T follicular helper cell (primary cell): Measurements from ENCODE around the gene CTNNA1.

Experiments used
- DNase-seq: peaks from one replicate; pipeline ENCODE4 v3.0.0-alpha.2; 2020; ENCODE audit warnings: low read depth

CTNNA1 gene

GRCh38 chr5:138850865-138851435 lies 97.7 kb downstream of the CTNNA1 start:
- DNase-seq, result no peak

DNA sequence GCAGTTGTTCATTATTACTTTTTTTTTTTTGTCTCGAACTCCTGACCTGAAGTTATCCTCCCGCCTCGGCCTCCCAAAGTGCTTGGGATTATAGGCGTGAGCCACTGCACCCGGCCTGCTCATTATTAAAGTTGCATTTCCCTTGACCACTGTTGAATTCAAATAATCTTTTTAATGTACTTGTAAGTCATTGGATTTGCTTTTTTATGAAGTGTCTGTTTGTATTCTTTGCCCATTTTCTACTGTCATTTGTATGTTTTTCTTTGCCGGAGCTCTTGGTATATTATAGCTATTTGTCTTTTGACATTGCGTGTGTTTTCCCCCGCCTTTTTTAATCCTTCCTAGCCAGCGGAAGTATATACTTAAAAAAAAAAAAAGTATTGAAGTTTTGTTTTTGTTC lies 99.9 kb downstream of the CTNNA1 start:
- no peak for DNase-seq

DNA sequence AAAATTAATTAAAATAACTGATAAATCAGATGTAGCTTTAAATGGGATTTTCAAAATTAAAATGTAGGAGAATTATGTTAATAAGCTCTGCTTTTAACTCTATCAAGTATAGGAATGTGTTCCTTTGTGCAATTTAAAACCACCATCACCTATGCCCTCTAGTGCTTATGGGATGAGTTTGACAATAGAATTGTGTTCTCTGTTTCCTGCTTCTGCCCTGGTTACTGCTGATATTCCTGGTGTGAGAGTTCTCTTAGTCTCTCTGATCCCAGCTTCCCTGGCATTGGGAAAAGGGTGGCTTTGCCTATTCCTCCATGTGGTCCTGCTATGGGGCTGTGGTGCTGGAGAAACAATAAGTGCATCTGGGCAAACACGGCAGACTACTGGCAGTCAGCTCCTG lies 113.8 kb downstream of the CTNNA1 start:
- DNase-seq, result no peak

- no peak for DNase-seq
These were observed 115.8 kb downstream of the CTNNA1 start for GRCh38 chr5:138869038-138869437.

GRCh38 chr5:138869763-138870500 lies 116.7 kb downstream of the CTNNA1 start:
- DNase-seq, result no peak

DNA sequence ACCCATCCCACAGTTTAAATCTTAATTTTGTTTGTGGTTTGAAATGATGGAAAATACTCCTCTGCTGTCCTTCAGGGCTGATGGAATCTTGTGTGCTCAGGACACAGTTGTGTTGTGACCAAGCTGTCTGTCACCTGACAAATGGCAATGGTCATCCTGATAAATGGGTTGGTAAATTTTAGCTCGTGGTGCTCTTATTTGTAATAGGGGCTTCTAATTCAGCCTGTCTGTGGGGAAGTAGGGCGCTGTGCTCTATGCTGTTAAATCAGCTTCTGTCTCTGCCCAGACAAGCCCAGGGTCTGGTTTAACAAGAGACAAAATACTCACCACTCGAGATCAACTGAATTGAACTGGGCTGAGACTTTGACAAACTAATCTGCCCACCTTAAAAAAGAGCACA lies 117.4 kb downstream of the CTNNA1 start:
- no peak for DNase-seq

DNA sequence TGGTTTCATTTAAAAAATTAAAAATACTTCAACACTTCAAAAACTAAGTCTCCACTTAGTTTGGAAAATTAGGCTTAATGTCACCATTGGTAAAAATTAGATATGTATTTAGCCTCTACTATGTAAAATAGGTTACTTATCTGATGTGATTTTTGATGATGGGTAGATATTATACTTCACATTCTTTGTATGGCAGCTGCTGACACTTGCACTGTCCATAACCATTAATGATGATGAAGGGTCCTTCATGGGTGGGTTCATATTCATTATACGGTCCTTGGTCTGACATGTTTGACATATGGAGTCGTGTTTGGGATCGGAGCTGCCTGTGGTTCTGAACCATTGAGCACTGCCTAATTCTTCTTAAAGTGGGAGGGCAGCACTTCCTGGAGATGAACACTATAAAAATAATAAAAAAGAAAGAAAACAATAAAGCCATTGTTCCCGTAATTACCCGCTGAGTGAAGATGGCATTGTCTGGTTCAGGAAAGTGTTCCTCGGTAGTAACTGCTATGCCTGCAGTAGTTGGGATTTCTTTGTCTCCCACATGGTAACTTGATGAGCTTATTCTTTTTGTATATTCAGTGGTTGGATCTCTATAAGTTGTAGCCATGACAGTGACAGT lies 119.7 kb downstream of the CTNNA1 start:
- no peak for DNase-seq

- no peak for DNase-seq
These were observed 120.4 kb downstream of the CTNNA1 start for GRCh38 chr5:138873466-138874221.

- no peak for DNase-seq
These were observed 121.0 kb downstream of the CTNNA1 start for GRCh38 chr5:138874241-138874640.

GRCh38 chr5:138874771-138875551 lies 121.7 kb downstream of the CTNNA1 start, which contains the start of gene LRRTM2:
LRRTM2 (minus strand) TSS chr5:138875335; CDS start chr5:138874911, 424 bp downstream.
- no peak for DNase-seq

GRCh38 chr5:138875552-138875875 lies 122.3 kb downstream of the CTNNA1 start:
- no peak for DNase-seq

GRCh38 chr5:138875946-138876345 lies 122.7 kb downstream of the CTNNA1 start:
- no peak for DNase-seq

DNA sequence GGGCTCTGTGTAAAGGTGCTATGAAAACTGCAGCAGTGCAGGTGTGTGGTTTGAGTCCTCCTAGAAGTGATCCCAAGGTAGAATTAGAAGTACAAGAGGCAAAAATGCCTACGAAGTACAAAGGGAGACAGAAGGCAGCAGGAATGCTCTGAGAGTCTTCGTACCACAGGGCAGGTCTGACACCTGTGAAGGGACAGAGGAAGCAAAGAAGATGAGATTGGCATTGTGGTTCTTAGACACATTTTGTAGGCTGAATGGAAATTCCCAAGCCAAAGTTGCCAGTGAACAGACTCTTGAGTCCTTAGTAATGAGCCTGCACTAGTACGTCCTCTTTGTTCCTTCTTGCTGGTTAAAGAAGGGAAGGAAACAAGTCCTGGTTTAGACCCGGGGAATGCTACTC lies 123.6 kb downstream of the CTNNA1 start:
- DNase-seq, result no peak

GRCh38 chr5:138878437-138879235 lies 125.4 kb downstream of the CTNNA1 start:
- no peak for DNase-seq

DNA sequence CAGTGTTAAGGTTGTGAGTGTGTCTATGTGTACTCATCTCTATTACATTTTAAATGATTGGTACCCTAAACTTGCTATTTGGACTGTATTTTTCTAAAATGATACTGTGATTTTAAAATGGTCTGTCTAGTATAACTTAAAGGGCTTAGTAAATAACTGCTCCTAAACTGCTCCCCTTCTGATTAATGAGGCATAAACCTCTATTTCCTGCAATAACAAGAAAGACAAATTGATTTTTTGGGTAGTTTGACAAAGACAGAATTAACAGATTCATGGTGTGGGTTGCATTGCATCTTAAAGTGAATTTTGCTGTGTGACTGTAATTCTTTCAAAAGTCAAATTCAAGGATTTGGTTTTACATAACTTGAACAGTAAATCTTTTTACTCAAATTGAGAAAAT lies 130.0 kb downstream of the CTNNA1 start:
- no peak for DNase-seq

GRCh38 chr5:138884094-138884493 lies 130.9 kb downstream of the CTNNA1 start:
- no peak for DNase-seq

GRCh38 chr5:138884554-138884953 lies 131.3 kb downstream of the CTNNA1 start:
- DNase-seq, result no peak

- no peak for DNase-seq
These were observed 136.8 kb downstream of the CTNNA1 start for GRCh38 chr5:138889994-138890393.

DNA sequence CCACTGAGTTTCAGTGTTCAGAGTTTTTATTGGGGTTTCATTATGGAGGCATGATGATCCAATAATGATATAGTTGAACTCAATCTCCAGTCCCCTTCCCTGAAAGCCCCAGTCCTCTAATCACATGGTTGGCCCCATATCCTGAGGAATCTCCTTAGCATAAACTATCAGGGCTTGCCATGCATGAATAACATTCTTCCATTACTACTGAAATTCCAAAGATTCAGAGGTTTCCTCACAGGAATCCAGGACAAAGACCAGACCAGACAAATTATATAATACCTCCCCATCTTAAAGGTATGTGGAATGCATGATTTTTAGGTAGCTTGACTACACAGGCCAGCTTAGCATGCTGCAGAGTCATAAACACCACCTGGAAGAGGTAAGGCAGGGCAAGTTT lies 137.4 kb downstream of the CTNNA1 start:
- DNase-seq, result no peak

GRCh38 chr5:138895918-138896317 lies 142.7 kb downstream of the CTNNA1 start:
- DNase-seq, result no peak

DNA sequence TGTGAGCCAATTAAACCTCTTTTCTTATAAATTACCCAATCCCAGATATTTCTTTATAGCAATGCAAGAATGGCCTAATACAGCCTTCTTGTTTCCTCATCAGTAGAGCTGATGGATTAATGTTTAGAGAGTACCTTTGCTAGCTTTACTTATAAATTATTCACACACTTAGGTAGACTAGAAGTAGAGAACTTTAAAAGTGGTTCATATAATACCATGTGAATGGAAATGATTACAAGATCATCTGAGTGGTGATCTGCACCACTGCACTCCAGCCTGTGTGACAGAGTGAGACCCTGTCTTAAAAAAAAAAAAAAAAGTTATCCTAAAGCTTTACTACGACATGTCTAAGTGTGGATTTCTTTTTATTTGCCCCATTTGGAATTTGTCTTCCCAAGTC lies 145.1 kb downstream of the CTNNA1 start:
- DNase-seq, result no peak
